Stimulated activated CD4-positive, alpha-beta T cell treated with anti-CD3 and anti-CD28 coated beads, TNF-alpha, amount 100 ng/mL, for 4 hours (primary cell): ENCODE results near the gene GOLGA3.
"Not testable (repeated sequence)": the region's sequence is repeated elsewhere in the genome, so short reads cannot be mapped to it uniquely, and the experiment has no call there.

ENCODE experiments used
- DNase-seq, 3 experiments: peaks; one replicate each; pipeline ENCODE4 v3.0.0-alpha.2; 2020; ENCODE audit warnings: low read depth in 3 of 3

GOLGA3 gene

DNA sequence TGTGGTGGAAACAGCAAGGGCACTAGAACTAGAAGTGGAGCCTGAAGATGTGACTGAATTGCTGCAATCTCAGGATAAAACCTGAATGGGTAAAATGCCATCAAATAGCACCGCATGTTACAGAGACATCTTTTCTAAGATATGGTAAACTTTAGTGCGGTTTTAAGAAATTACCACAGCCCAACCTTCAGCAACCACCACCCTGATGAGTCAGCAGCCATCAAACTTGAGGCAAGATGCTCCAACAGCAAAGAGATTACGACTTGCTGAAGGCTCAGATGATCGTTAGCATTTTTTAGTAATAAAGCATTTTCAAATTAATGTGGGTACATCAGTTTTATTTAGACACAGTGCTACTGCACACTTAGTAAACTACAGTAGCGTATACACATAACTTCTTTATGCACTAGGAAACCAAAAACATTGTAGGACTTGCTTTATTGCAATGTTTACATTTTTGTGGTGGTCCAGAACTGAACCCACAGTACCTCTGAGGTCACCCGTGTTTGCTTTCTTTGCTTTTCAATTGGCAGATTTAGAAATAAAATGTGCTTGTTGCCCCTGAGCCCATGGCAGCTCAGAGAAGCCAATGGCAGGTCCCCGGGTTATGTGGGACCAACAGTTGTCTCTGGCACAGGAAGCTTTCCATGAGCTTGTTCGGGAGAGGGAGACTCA is 15.9 kb downstream of the GOLGA3 start:
- DNase-seq: no peak

GRCh38 chr12:132809391-132809790 is 19.3 kb downstream of the GOLGA3 start:
- DNase-seq: not testable (repeated sequence)

GRCh38 chr12:132807295-132808092 is 21.2 kb downstream of the GOLGA3 start:
- no peak for DNase-seq

GRCh38 chr12:132806857-132807256 is 21.8 kb downstream of the GOLGA3 start:
- DNase-seq: no peak

DNA sequence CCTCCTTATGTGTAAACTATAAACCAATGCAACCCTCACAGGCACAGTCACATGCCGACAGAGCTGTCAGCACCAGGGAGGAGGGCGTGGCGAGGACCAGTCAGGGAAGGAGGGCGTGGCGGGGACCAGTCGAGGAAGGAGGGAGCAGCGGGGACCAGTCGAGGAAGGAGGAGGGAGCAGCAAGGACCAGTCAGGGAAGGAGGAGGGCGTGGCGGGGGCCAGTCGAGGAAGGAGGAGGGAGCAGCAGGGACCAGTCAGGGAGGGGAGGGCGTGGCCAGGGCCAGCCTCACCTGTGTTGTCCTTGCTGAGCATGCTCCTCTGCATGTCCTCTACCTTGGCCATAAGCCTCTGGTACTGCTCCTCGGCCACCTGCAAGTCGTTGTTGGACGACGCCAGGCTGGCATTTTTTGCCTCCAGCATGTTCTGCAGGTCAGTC is 24.2 kb downstream of the GOLGA3 start:
- no peak for DNase-seq

DNA sequence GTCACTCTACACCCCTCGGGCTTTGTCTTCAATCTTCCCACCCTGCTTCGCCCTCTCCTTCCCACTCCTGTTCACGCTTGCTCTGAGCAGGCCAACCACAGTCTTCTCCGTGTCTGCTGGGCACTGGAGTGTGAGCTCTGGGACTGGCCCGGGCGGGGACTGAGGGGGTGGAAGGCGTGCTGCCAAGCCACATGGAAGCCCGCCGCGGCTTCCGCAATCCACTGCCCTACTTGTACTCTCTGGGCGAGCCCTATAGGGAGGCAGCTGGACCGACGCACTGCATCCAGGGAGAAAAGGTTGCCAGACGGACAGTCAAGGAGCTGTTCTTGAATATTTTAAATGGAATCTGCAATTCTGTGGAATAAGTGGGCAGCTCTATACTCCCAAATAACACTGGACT is 24.8 kb downstream of the GOLGA3 start:
- no peak for DNase-seq

- DNase-seq: no peak
Observed at GRCh38 chr12:132803125-132803524, 25.5 kb downstream of the GOLGA3 start.

GRCh38 chr12:132801741-132802140 is 26.9 kb downstream of the GOLGA3 start:
- no peak for DNase-seq

GRCh38 chr12:132798836-132799235 is 29.8 kb downstream of the GOLGA3 start:
- DNase-seq: no peak

GRCh38 chr12:132797820-132798570 is 30.7 kb downstream of the GOLGA3 start:
- no peak for DNase-seq

- no peak for DNase-seq
Observed at GRCh38 chr12:132795847-132796246, 32.8 kb downstream of the GOLGA3 start.

DNA sequence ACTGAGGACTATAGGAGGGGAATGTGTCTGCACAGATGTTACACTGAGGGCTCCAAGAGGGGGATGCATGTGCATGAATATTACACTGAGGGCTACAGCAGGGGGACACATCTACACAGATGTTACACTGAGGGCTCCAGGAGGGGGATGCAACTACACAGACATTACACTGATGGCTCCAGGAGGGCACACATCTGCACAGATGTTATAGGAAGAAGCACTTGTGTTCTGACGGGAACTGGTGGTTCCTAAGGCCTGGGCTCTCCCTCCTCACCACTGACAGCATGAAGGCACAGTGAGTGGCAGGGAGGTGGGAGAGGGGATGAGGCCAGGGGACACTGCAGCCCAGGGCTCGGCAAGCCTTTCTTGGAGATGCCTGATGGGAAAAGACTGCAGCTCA is 36.7 kb downstream of the GOLGA3 start:
- not testable (repeated sequence) for DNase-seq

DNA sequence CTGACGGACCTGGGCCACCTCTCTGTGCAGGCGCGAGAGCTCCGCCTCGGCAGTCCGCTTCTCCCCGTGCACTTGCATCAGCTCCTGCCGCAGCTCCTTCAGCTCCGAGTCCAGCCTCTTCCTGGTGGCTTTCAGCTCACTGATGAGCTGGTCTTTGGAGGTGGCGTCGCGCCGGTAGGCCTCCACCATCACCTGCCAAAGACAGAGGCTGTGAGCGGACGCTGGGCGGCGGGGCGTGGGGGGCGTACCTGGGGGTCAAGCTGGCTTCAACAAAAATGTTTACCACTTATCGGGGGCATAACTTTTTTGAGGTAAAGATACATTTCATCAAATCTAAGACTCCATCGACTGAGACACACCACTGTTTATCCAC is 39.6 kb downstream of the GOLGA3 start:
- DNase-seq: no peak

GRCh38 chr12:132788375-132789098 is 40.1 kb downstream of the GOLGA3 start:
- no peak for DNase-seq

DNA sequence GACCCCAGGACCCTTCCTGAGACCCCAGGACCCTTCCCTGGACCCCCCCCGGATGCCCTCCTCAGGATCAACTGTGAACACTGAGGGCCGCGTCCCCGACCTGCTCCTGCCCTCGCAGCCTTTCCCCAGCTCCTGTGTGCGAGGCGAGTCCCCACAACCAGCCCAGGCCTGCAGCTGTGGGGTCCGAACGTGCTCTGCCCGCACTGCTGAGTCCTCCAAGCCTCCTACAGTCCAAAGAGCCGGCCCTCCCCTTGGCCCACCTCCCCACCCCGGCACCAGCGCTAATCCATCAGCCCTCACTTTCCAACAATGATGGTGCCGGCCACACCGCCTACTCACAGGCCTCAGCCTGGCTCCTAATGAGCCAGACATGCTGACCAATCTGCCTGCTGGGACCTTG is 40.8 kb downstream of the GOLGA3 start:
- DNase-seq: no peak

DNA sequence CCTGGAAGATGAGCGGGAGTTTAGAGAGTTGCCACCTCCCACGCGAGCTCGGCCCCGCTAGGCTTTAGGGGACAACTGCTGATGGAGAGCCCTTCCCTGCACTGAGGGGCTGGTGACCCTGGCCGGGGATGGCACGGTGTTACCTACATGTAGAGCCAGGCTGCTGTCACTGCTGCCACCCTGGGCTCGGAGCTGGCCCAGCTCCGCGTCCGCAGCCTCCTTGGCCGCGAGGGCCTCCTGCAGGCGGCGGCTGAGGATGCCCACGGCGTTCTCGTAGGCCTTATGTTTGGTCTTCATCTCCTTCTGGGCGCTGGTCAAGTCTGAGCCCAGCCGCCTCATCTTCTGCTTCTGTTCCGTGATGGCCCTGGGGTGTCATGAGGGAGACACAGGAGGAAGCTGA is 42.5 kb downstream of the GOLGA3 start:
- no peak for DNase-seq

DNA sequence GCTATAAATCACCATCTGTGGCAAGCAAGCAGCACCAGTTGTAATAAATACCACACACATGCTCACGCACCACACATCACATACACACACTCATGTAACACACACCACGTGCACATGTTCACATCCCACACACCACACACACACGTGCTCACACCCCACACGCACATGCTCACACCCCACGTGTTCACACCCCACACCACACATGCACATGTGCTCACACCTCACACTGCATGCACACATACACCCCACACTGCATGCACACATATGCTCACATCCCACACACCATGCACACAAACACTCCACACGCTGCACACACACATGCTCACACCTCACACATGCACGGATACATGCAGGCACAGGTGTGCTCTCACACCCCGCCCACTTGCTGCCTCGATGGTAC is 44.1 kb downstream of the GOLGA3 start:
- no peak for DNase-seq

DNA sequence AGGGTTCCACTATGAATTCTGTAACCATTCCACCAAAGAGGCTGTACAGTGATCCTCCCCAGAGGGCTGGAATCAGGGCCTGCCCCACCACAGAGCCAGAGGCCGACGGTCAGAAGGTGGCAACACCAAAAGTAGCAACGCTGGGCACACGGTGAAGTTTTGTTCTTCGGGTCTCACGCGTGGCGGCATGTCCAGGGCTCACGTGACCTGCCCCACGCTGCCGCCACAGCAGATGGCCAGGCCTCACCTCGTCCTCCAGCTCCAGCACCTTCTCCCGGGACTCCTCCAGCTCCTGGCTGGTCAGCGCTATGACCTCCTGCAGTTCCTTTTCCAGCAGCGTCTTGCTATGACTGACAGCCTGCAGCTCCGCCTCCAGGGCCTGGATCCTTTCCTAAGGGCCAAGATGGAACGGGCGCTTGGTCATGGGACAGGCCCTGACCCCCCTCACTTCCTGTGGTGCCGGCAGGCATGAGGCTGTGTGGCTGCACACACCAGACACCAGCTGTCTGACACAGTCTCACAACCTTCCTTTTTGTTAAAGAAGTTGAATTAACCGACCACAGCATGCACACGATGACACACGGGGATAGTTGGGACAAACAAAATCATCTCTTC is 44.6 kb downstream of the GOLGA3 start:
- DNase-seq: no peak

GRCh38 chr12:132781938-132782337 is 46.7 kb downstream of the GOLGA3 start:
- DNase-seq: no peak

GRCh38 chr12:132779781-132780353 is 48.8 kb downstream of the GOLGA3 start:
- no peak for DNase-seq

- DNase-seq: no peak
Observed at GRCh38 chr12:132777614-132778013, 51.1 kb downstream of the GOLGA3 start.
